Activated CD4-positive, alpha-beta T cell treated with anti-CD3 and anti-CD28 coated beads, Interleukin-10, Interleukin-2, amounts not matched to agents 100 ng/mL and 50 ng/mL, durations not matched to agents 16 hours and 8 hours (primary cell): ENCODE measurements around the gene CTDSPL.
"Not testable (repeated sequence)": the region's sequence is repeated elsewhere in the genome, so short reads cannot be mapped to it uniquely, and the experiment has no call there.

Experiments
- DNase-seq: peaks from one replicate; pipeline ENCODE4 v3.0.0-alpha.2; 2020

CTDSPL gene

DNA sequence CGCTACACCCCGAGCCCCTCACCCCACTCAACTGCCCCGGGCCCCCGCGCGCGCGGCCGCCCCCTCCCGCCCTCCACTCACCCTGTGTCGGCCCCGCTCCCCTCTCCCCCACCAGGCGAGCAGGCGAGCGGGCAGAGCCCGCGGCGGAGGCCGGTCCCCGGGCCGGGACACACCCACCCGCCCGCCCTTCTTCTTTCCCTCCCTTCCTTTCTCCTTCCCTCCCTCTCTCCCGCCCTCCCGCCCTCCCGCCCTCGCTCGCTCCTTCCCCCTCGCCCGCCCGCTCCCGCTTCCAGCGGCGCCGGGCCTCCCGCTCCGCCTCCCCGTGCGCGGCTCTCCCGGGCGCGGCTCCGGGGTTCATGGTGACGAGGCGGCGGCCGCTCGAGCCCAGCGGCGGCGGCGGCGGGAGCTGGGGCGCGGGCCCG, at the start of gene CTDSPL:
Gene CTDSPL (plus strand): TSS at position 261 of the 422 bp plus-strand sequence. CDS start 320 bp downstream, outside the sequence.
- no peak for DNase-seq

GRCh38 chr3:37812499-37812896, 49.2 kb upstream of the CTDSPL start:
- no peak for DNase-seq

- DNase-seq, result no peak
These were observed 48.3 kb upstream of the CTDSPL start for GRCh38 chr3:37813403-37813802.

DNA sequence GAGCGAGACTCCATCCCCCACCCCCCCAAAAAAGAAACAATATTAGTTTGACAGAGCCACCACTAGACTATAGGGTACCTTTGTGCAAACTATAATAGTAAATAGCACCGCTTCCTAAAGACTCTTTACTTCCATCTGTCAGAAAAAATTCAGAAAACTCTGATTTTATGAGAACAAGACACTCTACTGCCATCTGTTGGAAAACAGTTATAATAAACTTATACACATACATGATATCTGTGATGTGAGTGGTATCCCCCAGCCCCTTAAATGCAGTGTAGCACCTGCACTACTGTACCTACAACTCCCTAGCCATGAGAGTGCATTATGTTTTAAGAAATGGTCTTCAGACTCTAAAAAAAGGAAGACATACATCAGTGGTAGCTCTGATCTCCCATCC, 47.1 kb upstream of the CTDSPL start:
- no peak for DNase-seq

DNA sequence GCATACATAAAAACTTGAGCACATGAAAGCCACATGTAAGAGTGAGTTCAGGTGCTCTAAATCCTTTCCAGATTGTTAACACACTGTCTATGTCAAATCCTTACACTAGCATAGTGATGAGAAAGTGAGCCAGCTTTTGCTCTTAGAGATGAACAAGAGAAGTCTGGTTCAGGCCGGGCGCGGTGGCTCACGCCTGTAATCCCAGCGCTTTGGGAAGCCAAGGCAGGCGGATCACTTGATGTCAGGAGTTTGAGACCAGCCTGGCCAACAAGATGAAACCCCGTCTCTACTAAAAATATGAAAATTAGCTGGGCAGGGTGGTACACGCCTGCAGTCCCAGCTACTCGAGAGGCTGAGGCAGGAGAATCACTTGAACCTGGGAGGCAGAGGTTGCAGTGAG, 46.5 kb upstream of the CTDSPL start:
- DNase-seq, result not testable (repeated sequence)

DNA sequence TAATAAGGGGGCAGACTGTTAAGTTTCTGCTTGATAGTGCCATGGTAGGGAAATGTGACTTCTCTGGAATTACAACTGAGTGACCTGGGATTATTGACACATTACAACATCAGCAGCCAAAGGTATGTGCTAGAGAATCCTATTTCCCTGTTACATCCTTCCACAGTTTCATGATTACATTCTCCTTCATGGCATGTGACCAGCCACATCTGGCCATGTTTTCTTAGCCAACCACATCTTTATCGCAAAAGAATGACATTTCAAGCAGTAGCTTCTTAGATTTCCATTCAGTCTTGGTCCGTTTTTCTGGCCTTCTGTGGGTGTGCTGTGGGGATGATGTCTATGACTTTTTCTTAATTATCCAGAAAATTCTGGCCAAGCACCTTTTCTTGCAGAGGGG, 45.4 kb upstream of the CTDSPL start:
- no peak for DNase-seq

GRCh38 chr3:37819591-37819990, 42.1 kb upstream of the CTDSPL start:
- no peak for DNase-seq

GRCh38 chr3:37820286-37820685, 41.4 kb upstream of the CTDSPL start:
- no peak for DNase-seq

- DNase-seq, result no peak
These were observed 38.5 kb upstream of the CTDSPL start for GRCh38 chr3:37823189-37823588.

DNA sequence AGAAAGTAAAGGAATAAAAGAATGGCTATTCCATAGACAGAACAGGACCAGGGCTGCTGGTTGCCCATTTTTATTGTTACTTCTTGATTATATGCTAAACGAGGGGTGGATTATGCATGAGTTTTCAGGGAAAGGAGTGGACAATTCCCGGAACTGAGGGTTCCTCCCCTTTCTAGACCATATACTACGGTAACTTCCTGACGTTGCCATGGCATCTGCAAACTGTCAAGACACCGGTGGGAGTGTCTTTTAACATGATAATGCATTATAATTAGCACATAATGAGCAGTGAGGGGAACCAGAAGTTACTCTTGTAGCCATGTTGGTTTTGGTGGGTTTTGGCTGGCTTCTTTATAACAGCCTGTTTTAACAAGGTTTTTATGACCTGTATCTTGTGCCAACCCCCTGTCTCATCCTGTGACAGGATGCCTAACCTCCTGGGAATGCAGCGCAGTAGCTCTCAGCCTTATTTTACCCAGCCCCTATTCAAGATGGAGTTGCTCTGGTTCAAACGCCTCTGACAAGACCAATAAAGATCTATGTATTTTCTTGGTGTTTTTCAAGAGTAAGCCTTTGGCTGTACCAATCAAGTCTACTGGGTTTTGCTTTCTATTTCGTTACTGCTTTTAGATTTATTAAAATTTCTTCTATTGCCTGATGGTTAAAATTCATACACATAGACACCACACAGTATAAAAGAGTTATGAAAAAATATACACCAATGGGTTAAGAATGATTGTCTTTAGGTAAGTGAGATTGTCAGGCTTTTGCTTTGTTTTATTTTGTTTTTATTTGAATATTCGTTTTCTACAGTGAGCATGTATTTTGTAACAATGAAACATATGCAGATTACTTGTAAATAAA, 37.4 kb upstream of the CTDSPL start:
- DNase-seq, result no peak

DNA sequence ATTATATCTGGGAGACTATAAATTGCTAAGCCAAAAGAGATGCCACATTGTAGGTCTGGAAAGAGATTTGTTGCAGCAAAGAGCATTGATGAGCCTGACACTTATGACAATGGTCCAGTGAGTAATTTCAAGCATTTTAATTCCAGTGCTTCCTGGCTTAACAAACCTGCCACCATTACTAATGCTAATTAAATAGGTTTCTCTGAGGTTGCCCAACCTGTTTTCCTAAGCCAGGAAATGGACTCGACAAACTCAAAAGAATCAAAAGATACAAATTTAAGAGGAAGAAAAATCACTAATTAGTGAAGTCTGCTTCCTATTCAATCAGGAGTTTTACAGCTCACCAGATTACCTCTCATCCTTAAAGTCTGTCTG, 36.7 kb upstream of the CTDSPL start:
- no peak for DNase-seq

DNA sequence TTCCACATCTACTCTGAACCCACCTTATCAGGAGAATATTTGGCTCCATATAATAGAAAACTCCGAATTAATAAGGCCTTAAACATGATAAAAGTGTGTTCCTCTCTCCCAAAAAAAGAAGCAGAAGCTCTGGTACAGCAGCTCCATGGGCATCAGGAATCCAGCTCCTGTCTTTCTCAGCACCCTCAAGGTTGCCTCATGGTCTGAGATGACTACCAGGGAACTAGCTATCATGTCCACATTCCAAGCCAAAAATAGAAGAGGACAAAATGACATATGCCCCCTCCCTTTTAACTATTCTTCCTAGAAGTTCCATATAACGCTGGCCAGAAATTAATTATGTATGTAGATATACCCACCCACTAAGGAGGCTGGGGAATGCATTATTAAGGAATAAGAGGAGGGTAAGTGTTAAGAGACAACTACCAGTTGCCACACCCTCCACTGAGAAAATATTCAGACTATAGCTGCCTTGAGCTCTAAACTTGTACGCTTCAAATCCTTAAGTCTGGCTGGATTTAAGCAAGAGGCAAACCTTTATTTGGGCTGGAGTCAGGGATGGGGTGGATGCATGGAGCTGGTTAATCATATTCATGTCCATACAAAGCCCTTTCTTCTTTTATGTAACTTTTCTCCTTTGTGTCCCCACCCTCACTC, 35.8 kb upstream of the CTDSPL start:
- no peak for DNase-seq

- DNase-seq, result no peak
These were observed 35.2 kb upstream of the CTDSPL start for GRCh38 chr3:37826502-37826901.

- no peak for DNase-seq
These were observed 34.7 kb upstream of the CTDSPL start for GRCh38 chr3:37826933-37827332.

DNA sequence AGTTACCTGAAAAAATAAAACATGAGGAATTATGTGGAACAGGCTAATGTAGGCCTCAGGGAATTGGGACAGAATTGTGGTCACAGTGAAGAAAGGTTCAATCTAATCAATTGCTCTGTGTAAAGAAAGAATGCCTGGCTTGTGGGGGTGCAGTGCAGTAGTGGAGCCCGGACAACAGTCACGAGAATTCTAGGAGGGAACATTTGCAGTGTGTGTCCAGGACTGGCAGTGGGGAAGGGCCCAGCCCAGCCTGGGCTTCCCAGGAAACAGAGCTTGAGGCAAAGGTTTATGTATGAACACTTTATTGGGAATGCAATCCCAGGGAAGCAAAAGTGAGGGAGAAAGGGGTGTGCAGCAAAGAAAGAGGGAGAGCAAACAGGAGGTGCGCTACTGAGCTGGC, 29.2 kb upstream of the CTDSPL start:
- DNase-seq, result no peak

- no peak for DNase-seq
These were observed 28.1 kb upstream of the CTDSPL start for GRCh38 chr3:37833302-37834186.

DNA sequence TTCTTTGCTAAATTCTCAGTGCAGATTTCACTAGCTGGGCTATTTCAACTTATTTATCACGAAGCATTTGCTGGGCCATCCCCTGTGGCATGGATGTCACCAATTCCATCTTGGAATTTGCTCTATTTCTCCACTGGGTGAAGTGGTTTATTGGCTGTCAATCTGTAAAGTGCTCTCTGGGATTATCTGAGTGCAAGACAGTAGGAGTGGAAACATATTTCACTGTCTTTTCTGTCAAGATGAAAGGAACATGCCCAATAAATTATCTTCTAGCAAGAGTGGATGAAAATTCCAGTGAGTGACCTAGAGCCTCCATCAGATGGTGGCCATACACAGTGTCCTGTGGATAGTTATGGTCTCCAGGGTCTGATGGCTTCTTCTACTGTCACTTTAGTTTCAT, 25.1 kb upstream of the CTDSPL start:
- DNase-seq, result no peak

- no peak for DNase-seq
These were observed 14.0 kb upstream of the CTDSPL start for GRCh38 chr3:37847689-37848088.

GRCh38 chr3:37849146-37849923, 12.3 kb upstream of the CTDSPL start:
- no peak for DNase-seq

DNA sequence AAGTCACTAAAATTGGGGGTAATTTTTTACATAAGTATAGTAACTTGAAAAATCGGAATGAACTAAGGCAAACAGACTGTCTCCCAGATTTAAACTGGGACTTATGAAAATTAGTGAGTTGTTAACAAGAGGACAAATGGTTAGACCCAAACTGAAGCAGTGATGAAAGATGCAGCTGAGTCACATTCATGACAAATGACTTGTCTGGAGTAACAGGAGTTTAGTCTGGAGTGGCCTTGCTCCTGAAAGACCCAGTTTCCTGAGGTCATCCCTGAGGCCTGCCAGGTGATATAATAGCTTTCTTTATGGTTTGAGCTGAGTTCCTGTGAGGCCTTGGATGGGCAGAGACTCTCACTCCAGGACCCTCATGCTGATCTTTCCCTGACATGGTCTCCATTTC, 9.6 kb upstream of the CTDSPL start:
- DNase-seq, result no peak

- no peak for DNase-seq
These were observed 8.9 kb upstream of the CTDSPL start for GRCh38 chr3:37852771-37853170.

DNA sequence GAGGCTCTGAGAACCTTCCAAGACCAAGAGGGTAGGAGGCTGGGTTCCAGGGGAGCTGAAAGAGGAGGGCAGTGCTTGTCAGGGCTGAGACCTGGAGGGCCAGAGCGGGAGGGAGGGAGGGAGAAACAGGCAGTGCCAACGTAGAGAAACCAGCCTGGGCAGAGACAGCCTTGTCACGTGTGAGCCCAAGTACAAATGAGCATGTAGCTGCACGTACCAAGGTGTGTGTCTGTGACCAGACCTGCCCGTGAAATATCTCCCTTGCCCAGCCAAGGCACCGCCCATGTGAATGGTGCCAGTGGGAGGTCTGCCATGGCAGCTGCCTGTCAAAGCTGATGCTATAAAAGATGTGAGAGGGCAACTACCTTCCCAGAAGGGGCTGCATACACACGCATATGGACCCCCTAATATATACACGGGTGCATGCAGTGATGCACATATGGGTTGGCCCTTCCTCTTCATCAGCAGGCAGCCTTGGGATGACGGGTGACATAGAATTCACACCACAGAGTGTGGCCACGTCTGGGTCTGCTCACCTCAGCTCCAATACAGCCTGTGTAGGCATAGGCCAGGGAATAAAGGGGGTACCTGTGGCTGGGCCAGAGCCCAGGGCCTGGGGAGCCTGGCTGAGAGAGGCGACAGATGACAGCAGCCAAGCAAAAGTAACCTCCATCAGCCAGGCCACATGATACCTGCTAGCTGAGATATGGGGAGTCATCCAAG, 7.8 kb upstream of the CTDSPL start:
- no peak for DNase-seq
